ENCODE data around the gene COL1A1.

GRCh38 chr17:50199211-50199802 is 2.1 kb downstream of the COL1A1 start:
- TF ChIP-seq EZH2 (IDR thresholded peaks at IDR 0.05; ENCODE audit: insufficient read depth, poor library complexity, severe bottlenecking) (no peak), EZH2phosphoT487 (IDR thresholded peaks at IDR 0.05; ENCODE audit: insufficient read depth, low read depth) (no peak)
